ENCODE measurements around the gene PRMT9. TPM values are rescaled to one million over a fixed set of nuclear protein-coding genes. Genes with fewer than 3 reads are reported as not detected.

Gene PRMT9
- total RNA-seq, 1 experiment from 2014 or later: 10.5 TPM

DNA sequence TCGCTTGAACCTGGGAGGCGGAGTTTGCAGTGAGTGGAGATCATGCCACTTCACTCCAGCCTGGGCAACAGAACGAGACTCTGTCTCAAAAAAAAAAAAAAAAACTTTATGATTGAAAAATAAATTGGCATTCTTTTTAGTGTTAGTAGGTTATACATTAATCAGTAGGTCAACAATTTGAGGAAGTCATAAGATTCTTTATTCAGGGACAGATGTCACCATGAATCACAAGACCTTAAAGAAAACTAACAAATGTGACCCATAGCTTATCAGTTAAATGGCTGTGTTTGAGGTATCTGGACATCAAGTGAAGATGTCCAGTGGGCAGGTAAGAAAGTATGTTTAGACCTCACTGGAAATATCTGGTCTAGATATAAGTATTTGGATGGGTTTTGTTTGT lies 9.3 kb upstream of the PRMT9 start:
- Histone ChIP-seq H3K27ac (ENCODE audit: insufficient read length, low read depth, low read length) (no peak overlapping the region), H4K91ac (ENCODE audit: insufficient read length, low read depth, low read length) (no peak overlapping the region), H2BK20ac (ENCODE audit: low read depth, low read length, poor library complexity, severe bottlenecking) (no peak overlapping the region), H3K27me3 (ENCODE audit: insufficient read depth, low read length) (no peaks in the 10 kb centered on the region), H2BK12ac (ENCODE audit: insufficient read length, low read depth, low read length) (no peak overlapping the region), H3K9me3 (ENCODE audit: control insufficient read depth, low read depth, low read length) (no peaks in the 10 kb centered on the region), H3K23ac (ENCODE audit: insufficient read length, low read depth, low read length) (no peak overlapping the region), H3K23me2 (ENCODE audit: insufficient read length, low read depth, low read length, poor library complexity, severe bottlenecking) (no peaks in the 10 kb centered on the region), H3K79me2 (ENCODE audit: insufficient read depth, low read length) (no peaks in the 10 kb centered on the region), H3K18ac (ENCODE audit: insufficient read length, low read depth, low read length) (no peak overlapping the region), H2AFZ (ENCODE audit: low read length) (no peak overlapping the region), H3K4ac (ENCODE audit: low read depth, low read length) (no peak overlapping the region), H2AK5ac (ENCODE audit: insufficient read length, low read length) (no peak overlapping the region), H3K9ac (ENCODE audit: extremely low read depth, insufficient read length, low read length) (no peak overlapping the region), H3K79me1 (ENCODE audit: insufficient read depth, low read depth, low read length, poor library complexity, severe bottlenecking) (no peaks in the 10 kb centered on the region), H2BK15ac (ENCODE audit: low read depth, low read length) (no peak overlapping the region), H4K8ac (replicated peaks; ENCODE audit: insufficient read length, low read depth, low read length) (no peak overlapping the region), H2BK5ac (ENCODE audit: insufficient read length, low read length) (no peak overlapping the region), H3K4me1 (ENCODE audit: insufficient read depth, low read length) (no peaks in the 10 kb centered on the region), H3T11ph (ENCODE audit: low read length) (no peak overlapping the region), H3K4me2 (ENCODE audit: insufficient read depth, insufficient read length, low read length) (no peak overlapping the region), H4K20me1 (ENCODE audit: control insufficient read depth, insufficient read depth, insufficient read length) (no peaks in the 10 kb centered on the region), H2BK120ac (ENCODE audit: low read depth, low read length, poor library complexity, severe bottlenecking) (no peak overlapping the region), H3K14ac (ENCODE audit: insufficient read depth, low read length) (no peak overlapping the region), H3K56ac (ENCODE audit: insufficient read length, low read depth, low read length) (no peak overlapping the region), H4K5ac (ENCODE audit: insufficient read length, low read depth, low read length) (no peak overlapping the region)
- Mint-ChIP-seq H3K27me3 (ENCODE audit: low read depth) (peaks cover 1% of the 10 kb centered on the region; the same call in 1 of the 2 replicates), H3K36me3 (ENCODE audit: insufficient read depth in 1 of 3, low read depth in 3 of 3) (no peaks in the 10 kb centered on the region), H3K27ac (no peak overlapping the region; a peak in 1 of 7 replicates), H3K4me3 (no peak overlapping the region), H3K4me1 (no peaks in the 10 kb centered on the region; a peak in 1 of 4 replicates), H3K9me3 (no peaks in the 10 kb centered on the region)
- WGBS (ENCODE audit: extremely low coverage, insufficient read length, low lambda C conversion rate): no CpG with 5 or more reads among the region's 3 CpGs
- DNase-seq: no peak
- TF ChIP-seq, protein P1, sequence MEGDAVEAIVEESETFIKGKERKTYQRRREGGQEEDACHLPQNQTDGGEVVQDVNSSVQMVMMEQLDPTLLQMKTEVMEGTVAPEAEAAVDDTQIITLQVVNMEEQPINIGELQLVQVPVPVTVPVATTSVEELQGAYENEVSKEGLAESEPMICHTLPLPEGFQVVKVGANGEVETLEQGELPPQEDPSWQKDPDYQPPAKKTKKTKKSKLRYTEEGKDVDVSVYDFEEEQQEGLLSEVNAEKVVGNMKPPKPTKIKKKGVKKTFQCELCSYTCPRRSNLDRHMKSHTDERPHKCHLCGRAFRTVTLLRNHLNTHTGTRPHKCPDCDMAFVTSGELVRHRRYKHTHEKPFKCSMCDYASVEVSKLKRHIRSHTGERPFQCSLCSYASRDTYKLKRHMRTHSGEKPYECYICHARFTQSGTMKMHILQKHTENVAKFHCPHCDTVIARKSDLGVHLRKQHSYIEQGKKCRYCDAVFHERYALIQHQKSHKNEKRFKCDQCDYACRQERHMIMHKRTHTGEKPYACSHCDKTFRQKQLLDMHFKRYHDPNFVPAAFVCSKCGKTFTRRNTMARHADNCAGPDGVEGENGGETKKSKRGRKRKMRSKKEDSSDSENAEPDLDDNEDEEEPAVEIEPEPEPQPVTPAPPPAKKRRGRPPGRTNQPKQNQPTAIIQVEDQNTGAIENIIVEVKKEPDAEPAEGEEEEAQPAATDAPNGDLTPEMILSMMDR (conservative IDR thresholded peaks at IDR 0.05): no peak

All from H9 (cell line).